Neural progenitor cell (in vitro differentiated cells): ENCODE measurements around the gene HIPK2. TPM values are rescaled to one million over a fixed set of nuclear protein-coding genes. Genes with fewer than 3 reads are reported as not detected.

ENCODE experiments used
- DNase-seq: peaks from one replicate; pipeline ENCODE4 v3.0.0-alpha.2; 2016; ENCODE audit warnings: low spot score
- H2AFZ ChIP-seq: fragments of 200-600 bp; sonication (generic); replicated peaks from 2 replicates; pipeline ENCODE4 v1.6.1; 2016; ENCODE audit warnings: antibody characterized with exemption
- H3F3A ChIP-seq: fragments of 200-600 bp; sonication (generic); 2 replicates; pipeline ENCODE4 v1.6.1; 2016; ENCODE audit warnings: antibody characterized with exemption, low read depth
- H3K27ac ChIP-seq: fragments of 200-600 bp; sonication (generic); 2 replicates; pipeline ENCODE4 v1.5.1; 2016; ENCODE audit warnings: mild to moderate bottlenecking
- H3K27me3 ChIP-seq: fragments of 200-600 bp; sonication (generic); 2 replicates; pipeline ENCODE4 v1.6.1; 2016; ENCODE audit warnings: mild to moderate bottlenecking, moderate library complexity
- H3K36me3 ChIP-seq: fragments of 200-600 bp; sonication (generic); 2 replicates; pipeline ENCODE4 v1.5.1; 2016
- H3K4me1 ChIP-seq: fragments of 200-600 bp; sonication (generic); 2 replicates; pipeline ENCODE4 v1.6.1; 2016; ENCODE audit warnings: mixed run types
- H3K4me2 ChIP-seq: fragments of 200-600 bp; sonication (generic); 2 replicates; pipeline ENCODE4 v1.6.1; 2016
- H3K4me3 ChIP-seq: fragments of 200-600 bp; sonication (generic); 2 replicates; pipeline ENCODE4 v1.5.1; 2016
- H3K79me2 ChIP-seq: fragments of 200-600 bp; sonication (generic); 2 replicates; pipeline ENCODE4 v1.6.1; 2016; ENCODE audit warnings: low read depth
- H3K9ac ChIP-seq: fragments of 200-600 bp; sonication (generic); 2 replicates; pipeline ENCODE4 v1.6.1; 2016
- H3K9me3 ChIP-seq: fragments of 200-600 bp; sonication (generic); 2 replicates; pipeline ENCODE4 v1.5.1; 2016; ENCODE audit warnings: low read depth
- H4K20me1 ChIP-seq: fragments of 200-600 bp; sonication (generic); 2 replicates; pipeline ENCODE4 v1.6.1; 2016; ENCODE audit warnings: low read depth
- H3K27ac Mint-ChIP-seq: 3 replicates; pipeline ENCODE4 v1.8.0; 2021; ENCODE audit warnings: mixed read lengths
- H3K27me3 Mint-ChIP-seq: 2 replicates; pipeline ENCODE4 v1.8.0; 2022; ENCODE audit warnings: low read depth, mild to moderate bottlenecking, inconsistent platforms, moderate library complexity, mixed read lengths; ENCODE audit not compliant: insufficient read depth
- H3K36me3 Mint-ChIP-seq: 3 replicates; pipeline ENCODE4 v1.8.0; 2021; ENCODE audit warnings: mixed read lengths
- H3K4me1 Mint-ChIP-seq: 3 replicates; pipeline ENCODE4 v1.8.0; 2021; ENCODE audit warnings: mixed read lengths
- H3K4me3 Mint-ChIP-seq: 3 replicates; pipeline ENCODE4 v1.8.0; 2021; ENCODE audit warnings: mild to moderate bottlenecking, moderate library complexity, mixed read lengths
- H3K9me3 Mint-ChIP-seq: 3 replicates; pipeline ENCODE4 v1.8.0; 2020; ENCODE audit warnings: mixed read lengths
- EZH2 ChIP-seq: fragments of 200-600 bp; sonication (generic); IDR thresholded peaks from 2 replicates; pipeline ENCODE4 v1.6.1; 2017; ENCODE audit warnings: antibody characterized with exemption, mild to moderate bottlenecking, moderate library complexity
- EZH2phosphoT487 ChIP-seq: fragments of 200-600 bp; sonication (generic); IDR thresholded peaks from 2 replicates; pipeline ENCODE4 v1.6.1; 2017; ENCODE audit warnings: antibody characterized with exemption
- total RNA-seq: library from RNA; depleted of rRNA; stranded (reverse); fragments of >200 nt; gene quantifications from 2 replicates; pipeline ENCODE4 v1.2.3, GENCODE V29; 2015; ENCODE audit warnings: low replicate concordance
- TF ChIP-seq, protein P1 (sequence below): fragments of 200-600 bp; sonication (generic); IDR thresholded peaks from 2 replicates; pipeline ENCODE4 v1.5.1; 2017; ENCODE audit warnings: antibody characterized with exemption, mild to moderate bottlenecking

Gene HIPK2
- total RNA-seq, 1 donor from 2014 or later: 12.8 TPM

DNA sequence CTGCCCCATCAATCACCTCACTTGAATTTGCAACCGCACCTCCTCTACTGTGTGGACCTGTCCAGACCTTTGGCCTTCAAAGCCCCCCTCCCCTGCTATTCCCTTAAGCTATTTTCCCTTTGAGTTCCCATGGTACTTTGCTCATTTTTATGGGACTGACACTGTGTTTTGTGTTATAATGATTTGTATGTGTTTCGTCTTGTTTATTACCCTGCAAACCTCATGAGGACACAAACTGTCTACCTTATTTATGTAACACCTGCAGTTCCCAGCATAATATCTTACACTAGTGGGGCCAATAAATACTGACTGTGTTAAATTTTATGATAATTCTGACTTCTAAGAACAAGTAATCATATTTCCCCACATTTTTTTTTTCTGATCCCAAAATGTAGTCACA is 183.7 kb downstream of the HIPK2 start:
- no peaks in the 10 kb centered on the region for H3K4me1 Mint-ChIP-seq

DNA sequence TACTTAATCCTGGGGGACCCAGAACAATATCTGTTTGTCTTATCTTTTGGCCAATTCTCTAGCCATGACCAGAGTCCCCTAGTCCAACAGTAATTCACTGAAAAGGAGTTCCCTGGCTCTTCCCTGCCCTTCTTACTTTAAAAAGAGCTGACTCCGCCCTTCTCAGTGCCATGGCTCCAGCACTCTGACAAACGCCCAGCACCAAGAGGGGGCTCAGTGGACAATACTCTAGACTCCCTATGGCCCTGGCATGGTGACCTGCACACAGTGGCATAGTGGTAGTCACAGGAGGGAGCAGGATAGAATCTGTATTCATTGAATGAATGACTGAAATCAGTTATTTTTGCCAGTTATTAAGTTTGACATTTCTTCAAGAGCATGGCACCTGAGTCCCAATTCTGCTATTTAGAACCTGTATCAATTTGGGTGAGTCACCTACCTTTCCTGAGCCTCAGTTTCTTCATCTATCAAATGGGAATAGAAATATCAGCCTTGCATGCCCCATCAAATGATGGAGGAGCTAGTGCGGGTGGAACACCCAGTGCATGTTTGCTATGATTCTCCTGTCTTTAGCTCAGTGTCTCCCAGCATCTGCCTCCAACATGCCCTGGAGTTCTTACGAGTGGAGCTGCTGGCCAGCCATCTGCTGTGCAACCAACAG is 184.9 kb downstream of the HIPK2 start:
- no peak overlapping the region for H3K27ac ChIP-seq
- H3K36me3 Mint-ChIP-seq: peaks cover 34% of the 10 kb centered on the region
- no peaks in the 10 kb centered on the region for H3K27me3 ChIP-seq
- no peak overlapping the region for H3K4me3 ChIP-seq
- H3K9me3 ChIP-seq: no peaks in the 10 kb centered on the region
- no peaks in the 10 kb centered on the region for H4K20me1 ChIP-seq
- H3F3A ChIP-seq: no peaks in the 10 kb centered on the region
- no peaks in the 10 kb centered on the region for H3K4me1 Mint-ChIP-seq
- H3K36me3 ChIP-seq: no peaks in the 10 kb centered on the region
- H3K27ac Mint-ChIP-seq: no peak overlapping the region
- no peak overlapping the region for H3K4me2 ChIP-seq
- no peak overlapping the region for H2AFZ ChIP-seq
- no peak overlapping the region for H3K4me3 Mint-ChIP-seq
- TF ChIP-seq, protein P1, sequence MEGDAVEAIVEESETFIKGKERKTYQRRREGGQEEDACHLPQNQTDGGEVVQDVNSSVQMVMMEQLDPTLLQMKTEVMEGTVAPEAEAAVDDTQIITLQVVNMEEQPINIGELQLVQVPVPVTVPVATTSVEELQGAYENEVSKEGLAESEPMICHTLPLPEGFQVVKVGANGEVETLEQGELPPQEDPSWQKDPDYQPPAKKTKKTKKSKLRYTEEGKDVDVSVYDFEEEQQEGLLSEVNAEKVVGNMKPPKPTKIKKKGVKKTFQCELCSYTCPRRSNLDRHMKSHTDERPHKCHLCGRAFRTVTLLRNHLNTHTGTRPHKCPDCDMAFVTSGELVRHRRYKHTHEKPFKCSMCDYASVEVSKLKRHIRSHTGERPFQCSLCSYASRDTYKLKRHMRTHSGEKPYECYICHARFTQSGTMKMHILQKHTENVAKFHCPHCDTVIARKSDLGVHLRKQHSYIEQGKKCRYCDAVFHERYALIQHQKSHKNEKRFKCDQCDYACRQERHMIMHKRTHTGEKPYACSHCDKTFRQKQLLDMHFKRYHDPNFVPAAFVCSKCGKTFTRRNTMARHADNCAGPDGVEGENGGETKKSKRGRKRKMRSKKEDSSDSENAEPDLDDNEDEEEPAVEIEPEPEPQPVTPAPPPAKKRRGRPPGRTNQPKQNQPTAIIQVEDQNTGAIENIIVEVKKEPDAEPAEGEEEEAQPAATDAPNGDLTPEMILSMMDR: no peak
- TF ChIP-seq EZH2phosphoT487 (no peak), EZH2 (no peak)
- H3K4me1 ChIP-seq: no peaks in the 10 kb centered on the region
- H3K79me2 ChIP-seq: no peaks in the 10 kb centered on the region
- no peaks in the 10 kb centered on the region for H3K9me3 Mint-ChIP-seq
- DNase-seq: no peak
- H3K9ac ChIP-seq: no peak overlapping the region
- peaks cover 6% of the 10 kb centered on the region for H3K27me3 Mint-ChIP-seq

More for the DNA sequence above, 183.7 kb downstream of the HIPK2 start:
- Histone ChIP-seq H4K20me1 (no peaks in the 10 kb centered on the region), H3K4me2 (no peak overlapping the region), H3K36me3 (no peaks in the 10 kb centered on the region), H3K4me3 (no peak overlapping the region), H3K9me3 (no peaks in the 10 kb centered on the region), H3K9ac (no peak overlapping the region), H3K79me2 (no peaks in the 10 kb centered on the region), H3K4me1 (no peaks in the 10 kb centered on the region), H3K27ac (no peak overlapping the region), H3F3A (no peaks in the 10 kb centered on the region), H3K27me3 (no peaks in the 10 kb centered on the region), H2AFZ (no peak overlapping the region)
- no peak overlapping the region for H3K4me3 Mint-ChIP-seq
- H3K36me3 Mint-ChIP-seq: peaks cover 31% of the 10 kb centered on the region
- H3K27ac Mint-ChIP-seq: no peak overlapping the region
- H3K9me3 Mint-ChIP-seq: no peaks in the 10 kb centered on the region
- DNase-seq: no peak
- TF ChIP-seq EZH2 (no peak), EZH2phosphoT487 (no peak)
- TF ChIP-seq, protein P1: no peak
- H3K27me3 Mint-ChIP-seq: peaks cover 6% of the 10 kb centered on the region

DNA sequence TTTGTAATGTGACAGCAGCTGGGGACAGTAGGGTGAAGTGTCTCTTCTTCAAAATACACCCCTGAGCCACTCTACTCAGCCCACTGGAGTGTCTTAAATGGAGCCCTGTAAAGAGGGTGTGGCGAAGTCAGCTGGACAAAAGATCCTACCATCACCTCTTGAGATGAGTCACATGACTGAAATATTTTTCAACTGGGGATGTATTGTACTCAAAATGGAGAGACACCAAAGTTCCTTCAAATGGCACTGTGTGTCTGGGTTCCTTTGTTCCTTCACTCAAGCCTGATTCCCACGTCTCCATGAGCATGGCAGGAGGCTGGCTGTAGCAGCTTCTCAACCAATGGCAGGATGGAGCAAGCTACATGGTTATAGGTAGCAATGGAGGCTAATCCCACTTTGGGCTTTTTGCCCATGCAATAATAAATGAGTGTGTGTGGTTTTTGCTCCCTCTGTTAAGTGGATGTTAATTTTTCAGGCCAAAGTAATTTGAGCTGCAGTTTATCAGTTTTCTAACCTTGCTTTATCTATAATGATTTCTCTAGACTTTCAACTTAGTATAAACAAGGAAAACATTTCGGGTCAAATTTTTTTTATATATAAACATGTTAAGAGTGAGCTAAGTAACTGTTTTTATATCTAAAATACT is 186.1 kb downstream of the HIPK2 start:
- Mint-ChIP-seq H3K4me1 (no peaks in the 10 kb centered on the region), H3K27ac (no peak overlapping the region), H3K27me3 (peaks cover 4% of the 10 kb centered on the region), H3K9me3 (no peaks in the 10 kb centered on the region), H3K4me3 (no peak overlapping the region), H3K36me3 (peaks cover 35% of the 10 kb centered on the region)
- Histone ChIP-seq H3K36me3 (no peaks in the 10 kb centered on the region), H4K20me1 (no peaks in the 10 kb centered on the region), H3F3A (no peaks in the 10 kb centered on the region), H2AFZ (no peak overlapping the region), H3K27ac (no peak overlapping the region), H3K4me1 (no peaks in the 10 kb centered on the region), H3K79me2 (no peaks in the 10 kb centered on the region), H3K9me3 (no peaks in the 10 kb centered on the region), H3K4me2 (no peak overlapping the region), H3K4me3 (no peak overlapping the region), H3K27me3 (no peaks in the 10 kb centered on the region), H3K9ac (no peak overlapping the region)
- TF ChIP-seq, protein P1: no peak
- no peak for TF ChIP-seq EZH2phosphoT487
- no peak for TF ChIP-seq EZH2
- DNase-seq: no peak
